ENCODE results near the gene IL17B.

Gene IL17B

DNA sequence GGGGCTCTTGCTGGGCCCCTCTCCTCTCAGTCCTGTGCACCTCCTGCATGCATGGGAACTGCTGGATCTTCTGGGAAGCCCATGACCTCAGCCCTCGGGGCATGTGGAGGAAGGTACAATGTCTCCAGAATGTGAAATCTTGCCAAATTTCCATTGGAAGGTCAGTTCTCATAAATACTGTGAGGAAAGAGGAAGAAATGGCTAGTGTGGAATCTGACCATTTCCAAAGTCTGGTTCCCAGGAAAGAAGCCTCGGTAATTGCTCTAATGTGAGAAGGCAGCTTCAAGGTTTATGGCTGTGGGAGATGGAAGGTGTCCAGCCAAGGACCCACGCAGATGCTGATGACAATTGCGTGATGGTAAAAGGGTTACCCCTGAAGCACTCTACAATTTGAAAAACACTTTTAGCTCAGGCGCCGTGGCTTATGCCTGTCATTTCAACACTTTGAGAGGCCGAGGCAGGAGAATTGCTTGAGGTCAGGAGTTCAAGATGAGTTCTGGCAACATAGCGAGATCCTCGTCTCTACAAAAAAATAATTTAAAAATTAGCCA is 8.1 kb upstream of the IL17B start:
- Histone ChIP-seq H3K9me3 (ENCODE audit: low read length) (no peaks in the 10 kb centered on the region), H2AFZ (ENCODE audit: low read depth, low read length) (no peak overlapping the region), H3K36me3 (ENCODE audit: insufficient read depth, low read length) (no peaks in the 10 kb centered on the region), H3K4me1 (ENCODE audit: insufficient read depth, low read length) (no peaks in the 10 kb centered on the region), H3K4me3 (ENCODE audit: low read length) (no peak overlapping the region), H3K27me3 (ENCODE audit: insufficient read depth, low read length) (no peaks in the 10 kb centered on the region)

DNA sequence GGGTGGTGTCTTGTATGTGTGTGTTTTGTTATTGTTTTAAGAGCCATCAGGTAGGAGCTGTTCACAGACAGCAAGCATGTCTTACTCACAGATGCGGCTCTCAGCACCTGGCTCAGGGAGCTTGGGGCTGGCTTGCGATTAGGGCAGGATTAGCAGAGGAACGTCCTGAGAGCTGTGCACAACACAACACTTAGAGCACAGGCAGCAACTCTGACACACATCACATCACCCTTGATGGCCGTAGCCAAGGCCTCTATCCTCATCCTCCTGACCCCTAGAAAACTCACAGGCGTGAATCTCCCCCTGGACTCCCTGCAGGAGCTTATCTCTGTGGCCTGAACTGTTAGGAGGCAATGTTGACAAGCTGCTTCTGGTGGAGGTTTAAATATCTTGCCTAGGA is 7.1 kb upstream of the IL17B start:
- no peak overlapping the region for H2AFZ ChIP-seq (ENCODE audit: low read depth, low read length)
- H3K4me3 ChIP-seq (ENCODE audit: low read length) = no peak overlapping the region
- H3K4me1 ChIP-seq (ENCODE audit: insufficient read depth, low read length) = no peaks in the 10 kb centered on the region
- no peaks in the 10 kb centered on the region for H3K36me3 ChIP-seq (ENCODE audit: insufficient read depth, low read length)
- H3K9me3 ChIP-seq (ENCODE audit: low read length) = no peaks in the 10 kb centered on the region
- H3K27me3 ChIP-seq (ENCODE audit: insufficient read depth, low read length) = no peaks in the 10 kb centered on the region

GRCh38 chr5:149383399-149383798 is 4.3 kb upstream of the IL17B start:
- Histone ChIP-seq H3K27me3 (ENCODE audit: insufficient read depth, low read length) (no peaks in the 10 kb centered on the region), H3K36me3 (ENCODE audit: insufficient read depth, low read length) (no peaks in the 10 kb centered on the region), H3K4me1 (ENCODE audit: insufficient read depth, low read length) (no peaks in the 10 kb centered on the region), H3K4me3 (ENCODE audit: low read length) (no peak overlapping the region), H3K9me3 (ENCODE audit: low read length) (no peaks in the 10 kb centered on the region), H2AFZ (ENCODE audit: low read depth, low read length) (no peak overlapping the region)

GRCh38 chr5:149382517-149383220 is 3.6 kb upstream of the IL17B start:
- no peaks in the 10 kb centered on the region for H3K4me1 ChIP-seq (ENCODE audit: insufficient read depth, low read length)
- no peaks in the 10 kb centered on the region for H3K36me3 ChIP-seq (ENCODE audit: insufficient read depth, low read length)
- no peaks in the 10 kb centered on the region for H3K9me3 ChIP-seq (ENCODE audit: low read length)

GRCh38 chr5:149381986-149382338 is 2.9 kb upstream of the IL17B start:
- no peak overlapping the region for H3K4me3 ChIP-seq (ENCODE audit: low read length)
- H3K4me1 ChIP-seq (ENCODE audit: insufficient read depth, low read length) = no peaks in the 10 kb centered on the region
- no peaks in the 10 kb centered on the region for H3K9me3 ChIP-seq (ENCODE audit: low read length)
- no peaks in the 10 kb centered on the region for H3K36me3 ChIP-seq (ENCODE audit: insufficient read depth, low read length)
- H2AFZ ChIP-seq (ENCODE audit: low read depth, low read length) = no peak overlapping the region
- no peaks in the 10 kb centered on the region for H3K27me3 ChIP-seq (ENCODE audit: insufficient read depth, low read length)

More at GRCh38 chr5:149382517-149383220, 3.6 kb upstream of the IL17B start:
- Histone ChIP-seq H3K4me3 (ENCODE audit: low read length) (no peak overlapping the region), H2AFZ (ENCODE audit: low read depth, low read length) (no peak overlapping the region), H3K27me3 (ENCODE audit: insufficient read depth, low read length) (no peaks in the 10 kb centered on the region)

- Histone ChIP-seq H3K4me1 (ENCODE audit: insufficient read depth, low read length) (no peaks in the 10 kb centered on the region), H3K4me3 (ENCODE audit: low read length) (no peak overlapping the region), H3K9me3 (ENCODE audit: low read length) (no peaks in the 10 kb centered on the region), H3K36me3 (ENCODE audit: insufficient read depth, low read length) (no peaks in the 10 kb centered on the region), H3K27me3 (ENCODE audit: insufficient read depth, low read length) (no peaks in the 10 kb centered on the region), H2AFZ (ENCODE audit: low read depth, low read length) (no peak overlapping the region)
These were observed 2.3 kb upstream of the IL17B start for GRCh38 chr5:149381261-149381985.

- Histone ChIP-seq H3K27me3 (ENCODE audit: insufficient read depth, low read length) (no peaks in the 10 kb centered on the region), H2AFZ (ENCODE audit: low read depth, low read length) (no peak overlapping the region), H3K36me3 (ENCODE audit: insufficient read depth, low read length) (no peaks in the 10 kb centered on the region), H3K4me3 (ENCODE audit: low read length) (no peak overlapping the region), H3K4me1 (ENCODE audit: insufficient read depth, low read length) (no peaks in the 10 kb centered on the region), H3K9me3 (ENCODE audit: low read length) (no peaks in the 10 kb centered on the region)
These were observed 1.5 kb upstream of the IL17B start for GRCh38 chr5:149380466-149381121.

GRCh38 chr5:149379818-149380374 is 804 bp upstream of the IL17B start:
- Histone ChIP-seq H3K4me3 (ENCODE audit: low read length) (no peak overlapping the region), H3K27me3 (ENCODE audit: insufficient read depth, low read length) (no peaks in the 10 kb centered on the region), H3K9me3 (ENCODE audit: low read length) (no peaks in the 10 kb centered on the region), H3K36me3 (ENCODE audit: insufficient read depth, low read length) (no peaks in the 10 kb centered on the region), H2AFZ (ENCODE audit: low read depth, low read length) (no peak overlapping the region), H3K4me1 (ENCODE audit: insufficient read depth, low read length) (no peaks in the 10 kb centered on the region)

GRCh38 chr5:149378241-149378820 is 761 bp downstream of the IL17B start:
- H3K4me3 ChIP-seq (ENCODE audit: low read length) = no peak overlapping the region

GRCh38 chr5:149376711-149377447 is 2.2 kb downstream of the IL17B start:
- H3K36me3 ChIP-seq (ENCODE audit: insufficient read depth, low read length) = no peaks in the 10 kb centered on the region
- H3K9me3 ChIP-seq (ENCODE audit: low read length) = no peaks in the 10 kb centered on the region
- H3K4me1 ChIP-seq (ENCODE audit: insufficient read depth, low read length) = no peaks in the 10 kb centered on the region
- no peak overlapping the region for H2AFZ ChIP-seq (ENCODE audit: low read depth, low read length)
- H3K27me3 ChIP-seq (ENCODE audit: insufficient read depth, low read length) = no peaks in the 10 kb centered on the region
- H3K4me3 ChIP-seq (ENCODE audit: low read length) = no peak overlapping the region

More at GRCh38 chr5:149378241-149378820, 761 bp downstream of the IL17B start:
- Histone ChIP-seq H3K9me3 (ENCODE audit: low read length) (no peaks in the 10 kb centered on the region), H2AFZ (ENCODE audit: low read depth, low read length) (no peak overlapping the region), H3K27me3 (ENCODE audit: insufficient read depth, low read length) (no peaks in the 10 kb centered on the region), H3K4me1 (ENCODE audit: insufficient read depth, low read length) (no peaks in the 10 kb centered on the region), H3K36me3 (ENCODE audit: insufficient read depth, low read length) (no peaks in the 10 kb centered on the region)

GRCh38 chr5:149376104-149376503 is 3.0 kb downstream of the IL17B start:
- Histone ChIP-seq H3K27me3 (ENCODE audit: insufficient read depth, low read length) (no peaks in the 10 kb centered on the region), H3K9me3 (ENCODE audit: low read length) (no peaks in the 10 kb centered on the region), H3K4me3 (ENCODE audit: low read length) (no peak overlapping the region), H2AFZ (ENCODE audit: low read depth, low read length) (no peak overlapping the region), H3K4me1 (ENCODE audit: insufficient read depth, low read length) (no peaks in the 10 kb centered on the region), H3K36me3 (ENCODE audit: insufficient read depth, low read length) (no peaks in the 10 kb centered on the region)

- Histone ChIP-seq H3K9me3 (ENCODE audit: low read length) (no peaks in the 10 kb centered on the region), H3K27me3 (ENCODE audit: insufficient read depth, low read length) (no peaks in the 10 kb centered on the region), H3K4me1 (ENCODE audit: insufficient read depth, low read length) (no peaks in the 10 kb centered on the region)
These were observed 3.7 kb downstream of the IL17B start for GRCh38 chr5:149375434-149375833.

More at GRCh38 chr5:149375434-149375833, 3.7 kb downstream of the IL17B start:
- Histone ChIP-seq H2AFZ (ENCODE audit: low read depth, low read length) (no peak overlapping the region), H3K4me3 (ENCODE audit: low read length) (no peak overlapping the region), H3K36me3 (ENCODE audit: insufficient read depth, low read length) (no peaks in the 10 kb centered on the region)

Data from neuron (in vitro differentiated cells).